ENCODE data around the gene DUOX1. TPM values are rescaled to one million over a fixed set of nuclear protein-coding genes. Genes with fewer than 3 reads are reported as not detected.

The DUOX1 gene
- total and polyA plus RNA-seq, 2 donors, result 0.61 to 4.3 TPM

GRCh38 chr15:45179221-45179985 is 49.6 kb downstream of the DUOX1 start:
- WGBS, result 95% methylated on average over 13 of the region's 13 CpGs
- Histone ChIP-seq H3K27me3 (ENCODE audit: control insufficient read depth in 2 of 2, insufficient read depth in 1 of 2, low read length in 1 of 2) (no peaks in the 10 kb centered on the region), H3K9me3 (ENCODE audit: control insufficient read depth in 2 of 2, insufficient read depth in 1 of 2, low read length in 1 of 2) (no peaks in the 10 kb centered on the region), H3K4me1 (ENCODE audit: control insufficient read depth in 2 of 2, insufficient read depth in 2 of 2, low read length in 2 of 2) (no peaks in the 10 kb centered on the region), H3K36me3 (ENCODE audit: control insufficient read depth in 2 of 2, insufficient read depth in 2 of 2, low read length in 1 of 2) (no peaks in the 10 kb centered on the region), H3K27ac (ENCODE audit: low read depth in 1 of 2, low read length in 1 of 2) (no peak overlapping the region), H3K4me3 (ENCODE audit: low read length in 2 of 2) (no peak overlapping the region)
- DNase-seq (ENCODE audit: low read depth in 6 of 9, low spot score in 9 of 9), result peak in 1 of 9 donors; percentile 28

- H3K27ac ChIP-seq (ENCODE audit: low read depth in 1 of 2, low read length in 1 of 2), result no peak overlapping the region
- H3K36me3 ChIP-seq (ENCODE audit: control insufficient read depth in 2 of 2, insufficient read depth in 2 of 2, low read length in 1 of 2), result no peaks in the 10 kb centered on the region
- WGBS, result 33% methylated on average over 7 of the region's 7 CpGs
- no peak for DNase-seq (ENCODE audit: low read depth in 6 of 9, low spot score in 9 of 9)
- no peaks in the 10 kb centered on the region for H3K27me3 ChIP-seq (ENCODE audit: control insufficient read depth in 2 of 2, insufficient read depth in 1 of 2, low read length in 1 of 2)
- H3K4me3 ChIP-seq (ENCODE audit: low read length in 2 of 2), result no peak overlapping the region
- no peaks in the 10 kb centered on the region for H3K9me3 ChIP-seq (ENCODE audit: control insufficient read depth in 2 of 2, insufficient read depth in 1 of 2, low read length in 1 of 2)
- no peaks in the 10 kb centered on the region for H3K4me1 ChIP-seq (ENCODE audit: control insufficient read depth in 2 of 2, insufficient read depth in 2 of 2, low read length in 2 of 2)
Measured at GRCh38 chr15:45180201-45180600, 50.4 kb downstream of the DUOX1 start.

- H3K4me1 ChIP-seq (ENCODE audit: control insufficient read depth in 2 of 2, insufficient read depth in 2 of 2, low read length in 2 of 2), result no peaks in the 10 kb centered on the region
- no peaks in the 10 kb centered on the region for H3K9me3 ChIP-seq (ENCODE audit: control insufficient read depth in 2 of 2, insufficient read depth in 1 of 2, low read length in 1 of 2)
- WGBS, result 84% methylated on average over 8 of the region's 8 CpGs
- no peak overlapping the region for H3K27ac ChIP-seq (ENCODE audit: low read depth in 1 of 2, low read length in 1 of 2)
- H3K4me3 ChIP-seq (ENCODE audit: low read length in 2 of 2), result no peak overlapping the region
- no peaks in the 10 kb centered on the region for H3K36me3 ChIP-seq (ENCODE audit: control insufficient read depth in 2 of 2, insufficient read depth in 2 of 2, low read length in 1 of 2)
- H3K27me3 ChIP-seq (ENCODE audit: control insufficient read depth in 2 of 2, insufficient read depth in 1 of 2, low read length in 1 of 2), result no peaks in the 10 kb centered on the region
- DNase-seq (ENCODE audit: low read depth in 6 of 9, low spot score in 9 of 9), result no peak
Measured at GRCh38 chr15:45180648-45181436, 51.0 kb downstream of the DUOX1 start.

GRCh38 chr15:45181491-45182285 is 51.9 kb downstream of the DUOX1 start:
- DNase-seq (ENCODE audit: low read depth in 6 of 9, low spot score in 9 of 9), result no peak
- H3K27ac ChIP-seq (ENCODE audit: low read depth in 1 of 2, low read length in 1 of 2), result no peak overlapping the region
- WGBS, result 69% methylated on average over 9 of the region's 9 CpGs
- H3K36me3 ChIP-seq (ENCODE audit: control insufficient read depth in 2 of 2, insufficient read depth in 2 of 2, low read length in 1 of 2), result no peaks in the 10 kb centered on the region
- no peaks in the 10 kb centered on the region for H3K9me3 ChIP-seq (ENCODE audit: control insufficient read depth in 2 of 2, insufficient read depth in 1 of 2, low read length in 1 of 2)
- no peak overlapping the region for H3K4me3 ChIP-seq (ENCODE audit: low read length in 2 of 2)
- peaks cover 0 to 5% of the 10 kb centered on the region in 2 donors for H3K27me3 ChIP-seq (ENCODE audit: control insufficient read depth in 2 of 2, insufficient read depth in 1 of 2, low read length in 1 of 2)
- no peaks in the 10 kb centered on the region for H3K4me1 ChIP-seq (ENCODE audit: control insufficient read depth in 2 of 2, insufficient read depth in 2 of 2, low read length in 2 of 2)

GRCh38 chr15:45182996-45183395 is 53.2 kb downstream of the DUOX1 start:
- Histone ChIP-seq H3K9me3 (ENCODE audit: control insufficient read depth in 2 of 2, insufficient read depth in 1 of 2, low read length in 1 of 2) (no peaks in the 10 kb centered on the region), H3K36me3 (ENCODE audit: control insufficient read depth in 2 of 2, insufficient read depth in 2 of 2, low read length in 1 of 2) (no peaks in the 10 kb centered on the region), H3K4me3 (ENCODE audit: low read length in 2 of 2) (no peak overlapping the region), H3K27me3 (ENCODE audit: control insufficient read depth in 2 of 2, insufficient read depth in 1 of 2, low read length in 1 of 2) (peaks cover 6 to 13% of the 10 kb centered on the region in 2 donors), H3K4me1 (ENCODE audit: control insufficient read depth in 2 of 2, insufficient read depth in 2 of 2, low read length in 2 of 2) (peaks cover 0 to 6% of the 10 kb centered on the region in 2 donors), H3K27ac (ENCODE audit: low read depth in 1 of 2, low read length in 1 of 2) (no peak overlapping the region)
- 2% methylated on average over 1 of the region's 1 CpG for WGBS
- no peak for DNase-seq (ENCODE audit: low read depth in 6 of 9, low spot score in 9 of 9)

- H3K27ac ChIP-seq (ENCODE audit: low read depth in 1 of 2, low read length in 1 of 2), result no peak overlapping the region
- H3K4me3 ChIP-seq (ENCODE audit: low read length in 2 of 2), result no peak overlapping the region
- H3K27me3 ChIP-seq (ENCODE audit: control insufficient read depth in 2 of 2, insufficient read depth in 1 of 2, low read length in 1 of 2), result peaks cover 6 to 18% of the 10 kb centered on the region in 2 donors
- DNase-seq (ENCODE audit: low read depth in 6 of 9, low spot score in 9 of 9), result no peak
- H3K9me3 ChIP-seq (ENCODE audit: control insufficient read depth in 2 of 2, insufficient read depth in 1 of 2, low read length in 1 of 2), result no peaks in the 10 kb centered on the region
- peaks cover under 1 to 11% of the 10 kb centered on the region in 2 donors for H3K4me1 ChIP-seq (ENCODE audit: control insufficient read depth in 2 of 2, insufficient read depth in 2 of 2, low read length in 2 of 2)
- 98% methylated on average over 2 of the region's 2 CpGs for WGBS
- no peaks in the 10 kb centered on the region for H3K36me3 ChIP-seq (ENCODE audit: control insufficient read depth in 2 of 2, insufficient read depth in 2 of 2, low read length in 1 of 2)
Measured at GRCh38 chr15:45183511-45183910, 53.7 kb downstream of the DUOX1 start.

GRCh38 chr15:45184562-45185041 is 54.8 kb downstream of the DUOX1 start:
- no peak for DNase-seq (ENCODE audit: low read depth in 6 of 9, low spot score in 9 of 9)
- Histone ChIP-seq H3K4me3 (ENCODE audit: low read length in 2 of 2) (no peak overlapping the region), H3K36me3 (ENCODE audit: control insufficient read depth in 2 of 2, insufficient read depth in 2 of 2, low read length in 1 of 2) (no peaks in the 10 kb centered on the region), H3K27me3 (ENCODE audit: control insufficient read depth in 2 of 2, insufficient read depth in 1 of 2, low read length in 1 of 2) (peaks cover 6 to 23% of the 10 kb centered on the region in 2 donors), H3K9me3 (ENCODE audit: control insufficient read depth in 2 of 2, insufficient read depth in 1 of 2, low read length in 1 of 2) (no peaks in the 10 kb centered on the region), H3K27ac (ENCODE audit: low read depth in 1 of 2, low read length in 1 of 2) (no peak overlapping the region), H3K4me1 (ENCODE audit: control insufficient read depth in 2 of 2, insufficient read depth in 2 of 2, low read length in 2 of 2) (peaks cover 2 to 13% of the 10 kb centered on the region in 2 donors)
- WGBS, result 96% methylated on average over 9 of the region's 9 CpGs

- Histone ChIP-seq H3K4me3 (ENCODE audit: low read length in 2 of 2) (no peak overlapping the region), H3K9me3 (ENCODE audit: control insufficient read depth in 2 of 2, insufficient read depth in 1 of 2, low read length in 1 of 2) (no peaks in the 10 kb centered on the region), H3K27me3 (ENCODE audit: control insufficient read depth in 2 of 2, insufficient read depth in 1 of 2, low read length in 1 of 2) (peaks cover 6 to 23% of the 10 kb centered on the region in 2 donors), H3K36me3 (ENCODE audit: control insufficient read depth in 2 of 2, insufficient read depth in 2 of 2, low read length in 1 of 2) (no peaks in the 10 kb centered on the region), H3K4me1 (ENCODE audit: control insufficient read depth in 2 of 2, insufficient read depth in 2 of 2, low read length in 2 of 2) (peaks cover 2 to 13% of the 10 kb centered on the region in 2 donors), H3K27ac (ENCODE audit: low read depth in 1 of 2, low read length in 1 of 2) (no peak overlapping the region)
- no peak for DNase-seq (ENCODE audit: low read depth in 6 of 9, low spot score in 9 of 9)
- WGBS, result over 99% methylated on average over 3 of the region's 3 CpGs
Measured at GRCh38 chr15:45185069-45185779, 55.4 kb downstream of the DUOX1 start.
